Astrocyte (in vitro differentiated cells and primary cell): ENCODE results near the gene ENOSF1.

Experiments used
- EZH2 ChIP-seq: IDR thresholded peaks from 2 replicates; pipeline ENCODE4 v1.6.1; 2012; ENCODE audit warnings: mild to moderate bottlenecking, low read length, inconsistent platforms; ENCODE audit not compliant: insufficient read depth
- TF ChIP-seq, protein P1 (sequence below): IDR thresholded peaks from 2 replicates; pipeline ENCODE4 v1.5.1; 2011; ENCODE audit warnings: low read depth, mild to moderate bottlenecking, inconsistent platforms, low read length, moderate library complexity; ENCODE audit not compliant: insufficient read depth

DNA sequence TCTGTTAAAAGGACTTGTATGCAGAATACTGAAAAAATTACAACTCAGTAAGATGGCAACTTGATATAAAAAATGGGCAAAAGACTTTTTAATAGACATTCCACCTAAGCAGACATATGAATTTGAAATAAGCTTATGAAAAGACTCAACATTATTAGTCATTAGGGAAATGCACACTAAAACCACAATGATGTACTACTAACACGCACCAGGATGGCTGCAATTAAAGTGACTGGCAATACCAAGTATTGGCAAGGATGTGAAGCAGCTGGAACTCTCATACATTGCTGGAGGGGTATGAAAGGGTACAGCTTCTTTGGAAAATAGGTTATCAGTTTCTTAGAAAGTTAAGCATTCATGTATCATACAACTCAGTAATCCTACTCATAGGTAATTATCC is 3.2 kb upstream of the ENOSF1 start:
- TF ChIP-seq, protein P1, sequence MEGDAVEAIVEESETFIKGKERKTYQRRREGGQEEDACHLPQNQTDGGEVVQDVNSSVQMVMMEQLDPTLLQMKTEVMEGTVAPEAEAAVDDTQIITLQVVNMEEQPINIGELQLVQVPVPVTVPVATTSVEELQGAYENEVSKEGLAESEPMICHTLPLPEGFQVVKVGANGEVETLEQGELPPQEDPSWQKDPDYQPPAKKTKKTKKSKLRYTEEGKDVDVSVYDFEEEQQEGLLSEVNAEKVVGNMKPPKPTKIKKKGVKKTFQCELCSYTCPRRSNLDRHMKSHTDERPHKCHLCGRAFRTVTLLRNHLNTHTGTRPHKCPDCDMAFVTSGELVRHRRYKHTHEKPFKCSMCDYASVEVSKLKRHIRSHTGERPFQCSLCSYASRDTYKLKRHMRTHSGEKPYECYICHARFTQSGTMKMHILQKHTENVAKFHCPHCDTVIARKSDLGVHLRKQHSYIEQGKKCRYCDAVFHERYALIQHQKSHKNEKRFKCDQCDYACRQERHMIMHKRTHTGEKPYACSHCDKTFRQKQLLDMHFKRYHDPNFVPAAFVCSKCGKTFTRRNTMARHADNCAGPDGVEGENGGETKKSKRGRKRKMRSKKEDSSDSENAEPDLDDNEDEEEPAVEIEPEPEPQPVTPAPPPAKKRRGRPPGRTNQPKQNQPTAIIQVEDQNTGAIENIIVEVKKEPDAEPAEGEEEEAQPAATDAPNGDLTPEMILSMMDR = no peak
- no peak for TF ChIP-seq EZH2
